ENCODE measurements around the gene NCOA3. TPM values are rescaled to one million over a fixed set of nuclear protein-coding genes. Genes with fewer than 3 reads are reported as not detected.

NCOA3 gene
- total and polyA plus RNA-seq, 3 donors from 2014 or later: 18.1 to 32.5 (median 27.6) TPM

GRCh38 chr20:47662483-47663353 is 161.0 kb downstream of the NCOA3 start:
- no peak for TF ChIP-seq POLR2A (IDR thresholded peaks at IDR 0.05)
- no peak for TF ChIP-seq CTCF (IDR thresholded peaks at IDR 0.05)
- Histone ChIP-seq H3K27me3 (no peaks in the 10 kb centered on the region), H3K4me1 (peaks cover 46% of the 10 kb centered on the region), H3K27ac (no peak overlapping the region), H3K36me3 (ENCODE audit: low read depth, missing control alignments) (no peaks in the 10 kb centered on the region), H3K9me3 (no peaks in the 10 kb centered on the region), H3K4me3 (no peak overlapping the region)
- intact Hi-C loops (cut with DNase I; ENCODE audit: low total_unique reads): loop anchor here (5.0 kb wide), 1 partner anchor 960 kb away; no protein-coding TSS in a partner anchor
- WGBS, 2 donors: 71 to 83% methylated on average over 15 to 16 of the region's 16 CpGs
- DNase-seq: peak; percentile 37

GRCh38 chr20:47663354-47664067 is 161.8 kb downstream of the NCOA3 start:
- peak overlapping the region in 1 of 2 donors; percentile 69 for H3K27ac ChIP-seq
- H3K4me3 ChIP-seq: no peak overlapping the region
- H3K27me3 ChIP-seq: no peaks in the 10 kb centered on the region
- intact Hi-C loops (cut with DNase I; ENCODE audit: low total_unique reads): loop anchor here (5.0 kb wide), 1 partner anchor 959 kb away; no protein-coding TSS in a partner anchor
- peaks cover 46% of the 10 kb centered on the region for H3K4me1 ChIP-seq
- no peaks in the 10 kb centered on the region for H3K36me3 ChIP-seq (ENCODE audit: low read depth, missing control alignments)
- DNase-seq: peak; percentile 87
- H3K9me3 ChIP-seq: no peaks in the 10 kb centered on the region
- peak; percentile 89 to 99 (median 94) for TF ChIP-seq CTCF (IDR thresholded peaks at IDR 0.05)
- no peak for TF ChIP-seq POLR2A (IDR thresholded peaks at IDR 0.05)
- WGBS, 2 donors: 52 to 58% methylated on average over 17 to 20 of the region's 20 CpGs

DNA sequence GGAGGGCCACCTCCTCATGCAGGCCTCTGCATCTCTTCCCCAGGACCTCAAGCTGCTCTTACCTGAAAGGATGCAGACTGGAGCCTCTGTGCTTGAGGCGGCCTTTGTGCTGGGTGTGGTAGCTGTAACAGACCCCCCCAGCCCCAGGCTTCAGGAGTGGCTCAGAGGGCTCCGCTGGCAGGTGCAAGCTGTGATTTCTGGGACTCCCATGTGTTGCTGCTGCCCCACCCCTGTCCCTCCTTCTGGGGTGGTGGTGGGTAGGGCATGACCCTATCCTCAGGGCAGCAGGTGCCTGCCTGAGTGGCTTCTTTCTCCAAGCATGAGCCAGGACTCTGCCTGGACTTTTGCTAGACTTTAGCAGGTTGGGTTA is 162.4 kb downstream of the NCOA3 start:
- H3K4me1 ChIP-seq: peaks cover 46% of the 10 kb centered on the region
- 91% methylated on average over 2 of the region's 2 CpGs; no CpG with 5 or more reads in 1 of the 2 donors for WGBS, 2 donors
- H3K27ac ChIP-seq: peak overlapping the region in 1 of 2 donors; percentile 69
- no peaks in the 10 kb centered on the region for H3K36me3 ChIP-seq (ENCODE audit: low read depth, missing control alignments)
- no peak for TF ChIP-seq POLR2A (IDR thresholded peaks at IDR 0.05)
- no peak for TF ChIP-seq CTCF (IDR thresholded peaks at IDR 0.05)
- no peak for DNase-seq
- H3K4me3 ChIP-seq: no peak overlapping the region
- H3K27me3 ChIP-seq: no peaks in the 10 kb centered on the region
- no peaks in the 10 kb centered on the region for H3K9me3 ChIP-seq
- intact Hi-C loops (cut with DNase I; ENCODE audit: low total_unique reads): loop anchor here (5.0 kb wide), 1 partner anchor 958 kb away; no protein-coding TSS in a partner anchor

GRCh38 chr20:47664744-47665143 is 163.1 kb downstream of the NCOA3 start:
- WGBS, 2 donors: 71 to 75% methylated on average over 10 to 12 of the region's 12 CpGs
- TF ChIP-seq POLR2A (IDR thresholded peaks at IDR 0.05) (no peak), CTCF (IDR thresholded peaks at IDR 0.05) (no peak)
- peak; percentile 31 for DNase-seq
- no peaks in the 10 kb centered on the region for H3K36me3 ChIP-seq (ENCODE audit: low read depth, missing control alignments)
- H3K27me3 ChIP-seq: no peaks in the 10 kb centered on the region
- H3K4me1 ChIP-seq: peaks cover 46% of the 10 kb centered on the region
- peak overlapping the region in 1 of 2 donors; percentile 69 for H3K27ac ChIP-seq
- no peak overlapping the region for H3K4me3 ChIP-seq
- no peaks in the 10 kb centered on the region for H3K9me3 ChIP-seq
- intact Hi-C loops (cut with DNase I; ENCODE audit: low total_unique reads): loop anchor here (5.0 kb wide), 1 partner anchor 958 kb away; no protein-coding TSS in a partner anchor
